ENCODE measurements around the gene TOMM7.
"Not testable (repeated sequence)": the region's sequence is repeated elsewhere in the genome, so short reads cannot be mapped to it uniquely, and the experiment has no call there.

Gene TOMM7

DNA sequence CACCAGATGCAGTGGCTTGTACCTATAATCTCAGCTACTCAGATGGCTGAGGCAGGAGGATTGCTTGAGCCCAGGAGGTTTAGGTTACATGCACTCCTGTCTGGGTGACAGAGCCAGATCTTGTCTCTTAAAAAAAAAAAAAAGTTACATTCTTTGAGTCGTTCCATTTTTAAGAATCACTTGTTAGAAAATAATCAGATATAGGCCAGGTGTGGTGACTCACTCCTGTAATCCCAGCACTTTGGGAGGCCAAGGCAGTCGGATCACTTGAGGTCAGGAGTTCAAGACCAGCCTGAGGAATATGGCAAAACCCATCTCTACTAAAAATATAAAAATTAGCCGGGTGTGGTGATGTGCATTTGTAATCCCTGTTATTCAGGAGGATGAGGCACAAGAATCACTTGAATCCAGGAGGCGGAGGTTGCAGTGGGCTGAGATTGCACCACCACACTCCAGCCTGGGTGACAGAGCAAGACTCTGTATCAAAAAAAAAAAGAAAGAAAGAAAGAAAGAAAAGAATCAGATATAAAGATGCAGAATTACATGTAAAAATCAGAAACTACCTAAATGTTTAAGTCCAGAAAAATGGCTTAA lies 42.8 kb downstream of the TOMM7 start:
- not testable (repeated sequence) for DNase-seq

DNA sequence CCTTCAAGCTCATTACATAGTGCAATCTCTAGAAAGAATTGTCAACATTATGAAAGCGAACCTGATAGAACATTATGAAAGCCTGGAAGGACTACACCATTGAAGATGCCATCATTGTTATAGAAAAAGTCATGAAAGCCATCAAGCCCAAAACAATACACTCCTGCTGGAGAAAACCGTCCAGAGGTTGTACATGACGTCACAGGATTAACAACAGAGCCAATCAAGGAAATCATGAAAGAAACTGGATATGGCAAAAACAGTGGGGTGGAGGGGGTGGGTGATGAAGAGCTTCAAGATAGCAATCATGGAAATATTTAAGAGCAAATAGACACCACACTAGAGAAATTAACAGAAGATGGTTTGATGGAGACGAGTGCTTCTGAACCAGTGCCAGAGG lies 45.7 kb downstream of the TOMM7 start:
- no peak for DNase-seq

DNA sequence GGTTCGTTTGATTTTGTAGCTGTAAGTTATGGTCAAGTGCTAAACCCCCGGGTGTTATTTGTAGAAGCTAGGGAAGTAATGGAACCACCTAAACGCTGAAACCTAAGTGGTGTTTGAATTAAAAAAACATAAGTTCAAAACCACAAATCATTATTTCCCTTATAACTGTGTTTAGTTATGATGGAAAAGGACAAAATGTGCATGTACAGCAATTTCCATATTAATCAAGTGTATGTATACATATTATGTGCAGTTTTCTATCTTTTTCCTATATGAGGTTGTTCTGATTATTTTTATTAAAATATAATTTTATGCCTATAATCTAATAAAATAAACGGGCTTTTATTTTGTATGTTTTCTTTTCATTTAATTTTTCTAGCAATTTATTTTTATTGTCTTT lies 49.8 kb downstream of the TOMM7 start:
- no peak for DNase-seq

DNA sequence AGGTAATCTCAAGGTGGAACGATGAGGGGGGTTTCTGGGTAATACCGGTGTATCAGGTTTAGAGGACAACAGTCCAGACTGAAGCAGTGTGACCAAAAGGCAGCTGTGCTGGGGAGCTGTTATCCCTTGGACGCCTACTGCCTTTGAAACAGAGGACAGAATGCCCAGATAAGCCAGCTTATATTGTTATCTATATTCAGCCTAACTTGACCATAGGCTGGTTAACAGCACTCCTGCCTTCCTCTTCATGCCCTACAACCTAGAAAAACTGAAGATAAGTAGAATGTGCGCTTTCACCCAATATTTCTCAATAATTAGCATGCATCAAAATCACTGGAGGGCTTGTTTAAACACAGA lies 50.8 kb downstream of the TOMM7 start:
- DNase-seq: no peak

DNA sequence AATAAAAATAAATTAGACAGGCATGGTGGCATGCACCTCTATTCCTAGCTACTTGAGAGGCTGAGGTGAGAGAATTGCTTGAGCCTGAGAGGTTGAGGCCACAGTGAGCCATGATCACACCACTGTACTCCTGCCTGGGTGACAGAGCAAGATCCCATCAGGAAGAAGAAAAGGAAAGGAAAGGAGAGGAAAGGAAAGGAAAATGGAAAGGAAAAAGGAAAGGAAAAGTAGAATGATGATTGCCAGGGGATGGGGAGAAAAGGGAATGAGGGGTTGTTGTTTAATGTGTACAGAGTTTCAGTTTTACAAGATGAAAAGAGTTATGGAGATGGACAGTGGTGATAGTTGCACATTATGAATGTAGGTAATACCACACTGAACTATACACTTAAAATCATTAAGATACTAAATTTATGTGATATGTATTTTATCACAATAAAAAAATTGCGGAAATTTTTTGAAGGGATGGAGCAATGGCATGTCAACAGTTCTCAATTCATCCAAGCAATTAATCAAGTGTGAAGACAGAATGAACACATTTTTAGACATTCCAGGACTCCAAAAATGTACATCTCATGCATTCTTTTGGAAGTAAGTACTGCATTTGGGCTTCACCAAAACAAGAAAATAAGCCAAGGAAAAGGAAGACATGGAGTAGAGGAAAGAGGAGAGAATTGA lies 51.3 kb downstream of the TOMM7 start:
- no peak for DNase-seq

DNA sequence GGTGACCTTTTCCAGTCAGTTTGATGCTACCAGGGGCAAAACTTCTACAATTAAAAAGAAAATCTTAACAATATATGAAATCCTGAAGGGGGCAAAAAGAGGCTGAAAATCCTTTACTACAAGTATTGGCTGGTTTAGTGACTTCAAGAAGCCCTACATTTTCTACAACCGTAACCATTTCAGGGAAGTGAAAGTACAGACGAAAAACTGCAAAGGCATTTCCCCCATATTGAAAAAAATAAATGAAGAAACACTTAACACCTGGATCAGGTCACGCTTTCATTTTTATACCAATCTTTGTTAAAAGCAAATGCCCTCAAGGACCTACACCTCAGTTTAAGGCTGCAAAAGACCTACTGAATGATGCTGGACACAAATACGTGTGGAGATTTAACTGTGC lies 57.0 kb downstream of the TOMM7 start:
- no peak for DNase-seq

Measured in CD4-positive, alpha-beta T cell treated with Interleukin-17A for 4 hours (primary cell).